Ureter (tissue), 1 donor: ENCODE data around the gene USP5. TPM values are rescaled to one million over a fixed set of nuclear protein-coding genes. Genes with fewer than 3 reads are reported as not detected.

Experiments
- DNase-seq: peaks from one replicate; pipeline ENCODE4 v3.0.0-alpha.2; 2020; ENCODE audit warnings: low spot score
- total RNA-seq: library from RNA; stranded (reverse); gene quantifications from one replicate; pipeline ENCODE4 v1.2.4, GENCODE V29; 2023
- donor health status: DM: yes; HTN: yes; CAD: no.

USP5 gene, protein sequence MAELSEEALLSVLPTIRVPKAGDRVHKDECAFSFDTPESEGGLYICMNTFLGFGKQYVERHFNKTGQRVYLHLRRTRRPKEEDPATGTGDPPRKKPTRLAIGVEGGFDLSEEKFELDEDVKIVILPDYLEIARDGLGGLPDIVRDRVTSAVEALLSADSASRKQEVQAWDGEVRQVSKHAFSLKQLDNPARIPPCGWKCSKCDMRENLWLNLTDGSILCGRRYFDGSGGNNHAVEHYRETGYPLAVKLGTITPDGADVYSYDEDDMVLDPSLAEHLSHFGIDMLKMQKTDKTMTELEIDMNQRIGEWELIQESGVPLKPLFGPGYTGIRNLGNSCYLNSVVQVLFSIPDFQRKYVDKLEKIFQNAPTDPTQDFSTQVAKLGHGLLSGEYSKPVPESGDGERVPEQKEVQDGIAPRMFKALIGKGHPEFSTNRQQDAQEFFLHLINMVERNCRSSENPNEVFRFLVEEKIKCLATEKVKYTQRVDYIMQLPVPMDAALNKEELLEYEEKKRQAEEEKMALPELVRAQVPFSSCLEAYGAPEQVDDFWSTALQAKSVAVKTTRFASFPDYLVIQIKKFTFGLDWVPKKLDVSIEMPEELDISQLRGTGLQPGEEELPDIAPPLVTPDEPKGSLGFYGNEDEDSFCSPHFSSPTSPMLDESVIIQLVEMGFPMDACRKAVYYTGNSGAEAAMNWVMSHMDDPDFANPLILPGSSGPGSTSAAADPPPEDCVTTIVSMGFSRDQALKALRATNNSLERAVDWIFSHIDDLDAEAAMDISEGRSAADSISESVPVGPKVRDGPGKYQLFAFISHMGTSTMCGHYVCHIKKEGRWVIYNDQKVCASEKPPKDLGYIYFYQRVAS
- 106 TPM for total RNA-seq

DNA sequence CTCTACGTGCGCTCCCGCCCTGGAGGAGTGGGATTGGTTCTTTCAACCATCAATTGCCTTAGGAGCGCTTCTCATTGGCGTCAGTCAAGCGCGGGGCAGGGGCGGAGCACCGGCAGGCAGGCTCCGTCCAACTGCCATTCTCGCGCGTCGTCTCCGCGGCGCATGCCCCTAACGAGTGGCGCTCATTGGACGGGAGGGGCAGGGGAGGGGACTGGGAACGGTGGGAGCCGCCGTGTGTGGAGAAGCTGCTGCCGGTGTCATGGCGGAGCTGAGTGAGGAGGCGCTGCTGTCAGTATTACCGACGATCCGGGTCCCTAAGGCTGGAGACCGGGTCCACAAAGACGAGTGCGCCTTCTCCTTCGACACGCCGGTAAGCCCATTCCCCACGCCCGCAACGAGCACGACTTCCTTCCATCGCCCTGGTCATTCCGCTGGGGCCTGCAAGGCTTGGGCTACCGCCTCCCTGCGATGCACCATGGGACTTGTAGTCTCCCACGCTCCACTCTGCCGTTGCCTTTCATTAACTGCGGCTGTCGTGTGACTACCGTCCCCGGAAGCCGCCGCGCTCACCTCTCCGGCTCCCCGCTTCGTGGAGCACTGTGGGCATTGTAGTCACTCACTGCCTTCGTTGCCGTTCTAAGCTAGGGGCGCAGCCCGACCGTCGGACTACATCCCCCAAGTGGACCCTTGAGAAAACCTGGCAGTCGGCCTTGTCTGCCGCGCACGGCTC is at the start of gene USP5:
TSS of gene USP5 (plus strand) at position 230 of the 730 bp plus-strand sequence. CDS start at position 260, 30 bp downstream.
- DNase-seq, result peak; percentile 99

DNA sequence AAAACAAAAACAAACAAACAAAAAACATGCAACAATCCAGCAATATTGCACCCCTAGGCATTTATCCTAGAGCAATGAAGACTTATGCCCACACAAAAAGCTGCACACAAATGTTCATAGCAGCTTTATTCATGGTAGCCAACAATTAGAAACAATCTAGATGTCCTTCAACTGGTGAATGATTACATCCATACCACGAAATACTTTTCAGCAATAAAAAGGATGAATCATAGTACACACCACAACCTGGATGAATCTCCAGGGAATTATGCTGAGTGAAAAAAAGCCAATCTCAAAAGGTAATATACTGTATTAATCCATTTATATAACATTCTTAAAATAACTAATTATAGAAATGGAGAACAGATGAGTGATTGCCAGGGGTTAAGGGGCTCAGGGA is 44.8 kb upstream of the USP5 start:
- DNase-seq, result no peak

DNA sequence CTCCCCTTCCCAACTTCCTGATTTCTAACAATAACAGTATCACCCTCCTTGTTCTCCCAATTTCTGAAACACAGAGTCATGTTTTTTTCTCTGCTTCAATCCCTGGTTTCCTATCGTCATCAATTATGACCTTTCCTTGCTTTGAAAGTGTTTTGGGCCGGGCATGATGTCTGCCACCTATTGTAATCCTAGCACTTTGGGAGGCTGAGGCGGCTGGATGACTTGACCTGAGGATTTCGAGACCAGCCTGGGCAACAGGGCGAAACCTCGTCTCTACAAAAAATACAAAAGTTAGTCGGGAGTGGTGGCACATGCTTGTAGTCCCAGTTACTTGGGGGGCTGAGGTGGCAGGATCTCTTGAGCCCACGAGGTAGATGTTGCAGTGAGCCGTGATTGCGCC is 42.9 kb upstream of the USP5 start:
- no peak for DNase-seq

- DNase-seq, result no peak
Measured at GRCh38 chr12:6810758-6811157, 41.2 kb upstream of the USP5 start.

DNA sequence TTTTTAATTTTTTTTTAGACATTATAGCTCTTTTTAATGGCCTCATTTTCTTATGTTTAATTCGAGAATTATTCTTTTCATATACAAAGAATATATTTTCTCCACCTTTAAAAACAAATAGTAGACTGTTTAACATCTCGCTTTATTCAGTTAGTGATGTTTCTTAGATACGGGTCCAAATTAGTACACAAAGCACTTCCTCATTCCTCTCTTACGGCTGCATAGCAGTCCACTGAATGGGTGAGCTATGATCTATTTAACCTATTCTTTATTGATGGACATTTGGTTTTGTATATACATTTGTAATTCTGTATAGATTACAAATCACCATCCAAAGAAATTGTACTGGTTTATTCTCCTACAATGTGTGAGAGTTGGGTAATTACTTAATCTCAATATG is 38.6 kb upstream of the USP5 start:
- DNase-seq, result no peak

- DNase-seq, result no peak
Measured at GRCh38 chr12:6816598-6816997, 35.4 kb upstream of the USP5 start.

DNA sequence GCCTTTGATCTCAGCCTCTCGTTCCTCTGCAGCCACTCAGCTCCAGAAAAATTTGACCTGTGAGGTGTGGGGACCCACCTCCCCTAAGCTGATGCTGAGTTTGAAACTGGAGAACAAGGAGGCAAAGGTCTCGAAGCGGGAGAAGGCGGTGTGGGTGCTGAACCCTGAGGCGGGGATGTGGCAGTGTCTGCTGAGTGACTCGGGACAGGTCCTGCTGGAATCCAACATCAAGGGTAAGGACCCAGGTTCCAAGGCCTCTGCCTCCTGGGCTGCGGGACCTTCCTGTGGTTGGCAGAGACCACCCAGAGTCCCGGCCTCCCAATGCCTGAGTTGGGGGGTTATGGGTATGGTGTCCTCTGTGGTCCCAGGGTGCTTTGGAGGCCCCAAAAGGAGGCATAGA is 34.9 kb upstream of the USP5 start:
- no peak for DNase-seq

DNA sequence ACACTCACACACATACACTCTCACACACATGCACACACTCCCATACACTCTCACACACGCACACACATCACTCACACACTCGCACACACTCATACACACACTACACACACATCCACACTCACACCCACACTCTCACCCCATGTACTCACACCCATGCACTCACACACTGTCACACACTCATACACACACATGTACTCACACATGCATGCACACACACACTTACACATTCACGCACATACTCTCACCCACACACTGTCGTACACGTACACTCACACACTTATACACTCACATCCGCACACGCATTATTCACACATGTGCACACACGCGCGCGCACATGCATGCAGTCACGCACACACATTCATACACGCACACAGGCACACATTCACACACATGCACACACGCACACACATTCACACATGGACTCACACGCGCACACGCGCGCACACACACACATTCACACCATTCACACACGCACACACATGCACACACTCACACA is 34.2 kb upstream of the USP5 start:
- DNase-seq, result no peak

DNA sequence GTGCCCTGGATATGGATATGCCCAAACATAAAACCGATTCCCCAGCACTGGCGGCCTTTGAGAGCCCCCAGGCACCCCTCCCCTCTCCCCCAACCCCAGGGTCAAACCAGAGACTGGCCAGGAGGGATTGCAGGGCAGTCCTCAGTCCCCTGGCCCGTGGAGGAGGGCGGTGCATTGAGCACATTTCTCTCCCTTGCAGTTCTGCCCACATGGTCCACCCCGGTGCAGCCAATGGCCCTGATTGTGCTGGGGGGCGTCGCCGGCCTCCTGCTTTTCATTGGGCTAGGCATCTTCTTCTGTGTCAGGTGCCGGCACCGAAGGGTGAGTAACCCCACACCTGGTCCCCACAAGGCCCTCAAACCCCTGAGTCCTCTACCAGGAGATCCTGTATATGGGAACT is 33.7 kb upstream of the USP5 start:
- no peak for DNase-seq

DNA sequence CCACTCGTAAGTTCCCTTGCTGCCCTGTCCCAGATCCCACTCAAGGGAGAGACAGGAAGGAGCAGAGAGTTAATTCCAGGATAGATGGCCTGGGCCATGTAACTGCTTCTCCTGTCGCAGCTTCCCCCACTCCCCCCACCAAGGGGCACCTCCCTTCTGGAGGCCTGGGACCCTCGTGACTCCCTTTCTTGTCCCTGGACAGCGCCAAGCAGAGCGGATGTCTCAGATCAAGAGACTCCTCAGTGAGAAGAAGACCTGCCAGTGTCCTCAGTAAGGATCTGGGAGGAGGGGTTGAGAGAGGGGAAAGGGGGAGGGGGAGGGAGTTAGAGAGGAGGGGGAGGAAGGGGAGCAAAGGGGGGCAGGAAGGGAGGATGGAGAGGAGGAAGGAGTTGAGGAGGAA is 33.3 kb upstream of the USP5 start:
- no peak for DNase-seq

DNA sequence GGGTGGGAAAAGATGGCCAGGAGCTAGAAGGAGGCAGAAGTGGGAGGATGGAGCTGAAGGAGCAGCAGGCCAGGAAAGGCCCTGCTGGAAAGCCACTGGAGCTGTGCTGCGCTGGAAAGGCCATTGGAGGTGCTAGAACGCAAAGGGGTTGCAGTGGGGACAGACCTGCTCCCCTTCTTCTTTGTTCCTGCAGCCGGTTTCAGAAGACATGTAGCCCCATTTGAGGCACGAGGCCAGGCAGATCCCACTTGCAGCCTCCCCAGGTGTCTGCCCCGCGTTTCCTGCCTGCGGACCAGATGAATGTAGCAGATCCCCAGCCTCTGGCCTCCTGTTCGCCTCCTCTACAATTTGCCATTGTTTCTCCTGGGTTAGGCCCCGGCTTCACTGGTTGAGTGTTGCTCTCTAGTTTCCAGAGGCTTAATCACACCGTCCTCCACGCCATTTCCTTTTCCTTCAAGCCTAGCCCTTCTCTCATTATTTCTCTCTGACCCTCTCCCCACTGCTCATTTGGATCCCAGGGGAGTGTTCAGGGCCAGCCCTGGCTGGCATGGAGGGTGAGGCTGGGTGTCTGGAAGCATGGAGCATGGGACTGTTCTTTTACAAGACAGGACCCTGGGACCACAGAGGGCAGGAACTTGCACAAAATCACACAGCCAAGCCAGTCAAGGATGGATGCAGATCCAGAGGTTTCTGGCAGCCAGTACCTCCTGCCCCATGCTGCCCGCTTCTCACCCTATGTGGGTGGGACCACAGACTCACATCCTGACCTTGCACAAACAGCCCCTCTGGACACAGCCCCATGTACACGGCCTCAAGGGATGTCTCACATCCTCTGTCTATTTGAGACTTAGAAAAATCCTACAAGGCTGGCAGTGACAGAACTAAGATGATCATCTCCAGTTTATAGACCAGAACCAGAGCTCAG is 32.6 kb upstream of the USP5 start:
- DNase-seq, result no peak

GRCh38 chr12:6820166-6820565 is 31.8 kb upstream of the USP5 start:
- DNase-seq, result no peak

DNA sequence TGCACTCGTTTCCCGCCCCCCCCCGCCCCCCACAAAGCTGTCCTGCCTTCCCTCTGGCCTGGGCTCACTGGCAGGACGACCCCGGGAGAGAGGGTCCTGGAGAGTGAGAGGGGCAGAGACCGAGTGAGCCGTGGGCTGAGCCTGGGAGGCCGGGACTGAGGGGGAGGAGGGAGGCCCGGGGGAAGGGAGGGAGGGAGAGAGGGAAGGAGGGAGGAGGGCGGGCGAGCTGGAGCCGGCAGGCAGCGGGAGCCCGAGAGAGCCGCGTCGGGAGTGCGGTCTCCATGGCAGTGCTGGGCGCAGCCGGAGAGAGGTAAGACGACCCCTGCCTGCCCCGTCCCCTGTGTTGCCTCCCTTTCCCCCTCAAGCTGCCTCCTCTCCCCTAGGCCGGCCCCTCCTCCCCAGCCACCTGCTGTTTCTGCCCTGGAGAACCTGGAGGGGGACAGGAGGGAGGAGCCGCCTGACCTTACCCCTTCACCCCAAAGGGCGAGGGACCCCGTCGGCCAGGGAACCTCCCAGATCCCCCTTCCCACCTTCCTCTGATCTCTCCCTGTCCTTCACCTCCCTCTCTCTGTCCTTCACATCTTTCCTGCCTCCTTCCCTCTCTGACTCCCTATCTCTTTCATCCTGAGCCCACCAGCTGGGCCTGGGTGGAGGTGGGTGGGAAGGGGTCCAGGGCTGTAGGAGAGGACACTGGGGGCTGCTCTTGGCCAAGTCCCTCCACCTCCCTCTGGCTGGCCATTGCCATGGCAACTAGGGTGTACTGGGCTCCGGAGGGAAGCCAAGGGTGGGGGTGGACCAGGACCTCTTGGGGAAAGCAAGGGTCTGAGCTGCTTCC is 30.1 kb upstream of the USP5 start, which contains the start of gene GPR162:
TSS of gene GPR162 (plus strand) at position 231 of the 835 bp plus-strand sequence. CDS start 2,078 bp downstream, outside the sequence.
- DNase-seq, result no peak

- DNase-seq, result no peak
Measured at GRCh38 chr12:6822426-6823135, 29.4 kb upstream of the USP5 start.

- DNase-seq, result no peak
Measured at GRCh38 chr12:6823182-6824084, 28.5 kb upstream of the USP5 start.

DNA sequence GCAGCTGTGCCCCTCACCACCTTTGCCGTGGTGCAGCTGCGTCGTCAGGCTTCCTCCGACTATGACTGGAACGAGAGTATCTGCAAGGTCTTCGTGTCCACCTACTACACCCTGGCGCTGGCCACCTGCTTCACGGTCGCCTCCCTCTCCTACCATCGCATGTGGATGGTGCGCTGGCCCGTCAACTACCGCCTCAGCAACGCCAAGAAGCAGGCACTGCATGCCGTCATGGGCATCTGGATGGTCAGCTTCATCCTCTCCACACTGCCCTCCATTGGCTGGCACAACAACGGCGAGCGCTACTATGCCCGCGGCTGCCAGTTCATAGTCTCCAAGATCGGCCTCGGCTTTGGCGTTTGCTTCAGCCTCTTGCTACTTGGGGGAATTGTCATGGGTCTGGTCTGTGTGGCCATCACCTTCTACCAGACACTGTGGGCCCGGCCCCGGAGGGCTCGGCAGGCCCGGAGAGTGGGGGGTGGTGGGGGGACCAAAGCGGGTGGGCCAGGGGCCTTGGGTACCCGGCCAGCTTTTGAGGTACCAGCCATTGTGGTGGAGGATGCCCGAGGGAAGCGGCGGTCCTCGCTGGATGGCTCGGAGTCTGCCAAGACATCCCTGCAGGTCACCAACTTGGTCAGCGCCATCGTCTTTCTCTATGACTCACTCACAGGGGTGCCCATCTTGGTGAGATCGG is 27.7 kb upstream of the USP5 start:
- DNase-seq, result no peak

GRCh38 chr12:6824901-6825381 is 27.0 kb upstream of the USP5 start:
- DNase-seq, result no peak
